NCI-H1105 (cell line): ENCODE measurements around the gene PUM1.
"Not testable (repeated sequence)": the region's sequence is repeated elsewhere in the genome, so short reads cannot be mapped to it uniquely, and the experiment has no call there.

Experiments used
- DNase-seq: peaks from one replicate; lab custom pipeline; 2025; lab: John Stamatoyannopoulos, UW

Gene PUM1

GRCh38 chr1:30964706-30965105 lies 100.8 kb downstream of the PUM1 start:
- no peak for DNase-seq

GRCh38 chr1:30962609-30963508 lies 102.7 kb downstream of the PUM1 start:
- no peak for DNase-seq

- DNase-seq = no peak
Measured at GRCh38 chr1:30957560-30958222, 107.8 kb downstream of the PUM1 start.

GRCh38 chr1:30955448-30956015 lies 110.0 kb downstream of the PUM1 start:
- DNase-seq = no peak

- no peak for DNase-seq
Measured at GRCh38 chr1:30953685-30954084, 111.8 kb downstream of the PUM1 start.

- no peak for DNase-seq
Measured at GRCh38 chr1:30952098-30952497, 113.4 kb downstream of the PUM1 start.

GRCh38 chr1:30950700-30951099 lies 114.8 kb downstream of the PUM1 start:
- DNase-seq = no peak

GRCh38 chr1:30950053-30950452 lies 115.5 kb downstream of the PUM1 start:
- peak; percentile 47 for DNase-seq

- not testable (repeated sequence) for DNase-seq
Measured at GRCh38 chr1:30949487-30949838, 116.1 kb downstream of the PUM1 start.

GRCh38 chr1:30948813-30949486 lies 116.6 kb downstream of the PUM1 start:
- not testable (repeated sequence) for DNase-seq

GRCh38 chr1:30948278-30948677 lies 117.2 kb downstream of the PUM1 start:
- no peak for DNase-seq

GRCh38 chr1:30947212-30947611 lies 118.3 kb downstream of the PUM1 start:
- DNase-seq = no peak

- peak; percentile 31 for DNase-seq
Measured at GRCh38 chr1:30942326-30942963, 123.1 kb downstream of the PUM1 start.

- no peak for DNase-seq
Measured at GRCh38 chr1:30940541-30940940, 125.0 kb downstream of the PUM1 start.

- no peak for DNase-seq
Measured at GRCh38 chr1:30936541-30937171, 128.9 kb downstream of the PUM1 start.

GRCh38 chr1:30935758-30936157 lies 129.8 kb downstream of the PUM1 start:
- not testable (repeated sequence) for DNase-seq

- DNase-seq = peak; percentile 22
Measured at GRCh38 chr1:30934613-30935012, 130.9 kb downstream of the PUM1 start.

- DNase-seq = no peak
Measured at GRCh38 chr1:30933874-30934252, 131.7 kb downstream of the PUM1 start.

GRCh38 chr1:30930631-30931173 lies 134.8 kb downstream of the PUM1 start:
- no peak for DNase-seq

GRCh38 chr1:30929944-30930525 lies 135.5 kb downstream of the PUM1 start:
- DNase-seq = no peak
